Measurements from ENCODE around the gene CDH4.

CDH4 gene

GRCh38 chr20:61909821-61910220 lies 657.8 kb downstream of the CDH4 start:
- no peak overlapping the region for H3K4me3 ChIP-seq (ENCODE audit: low read depth, low read length)
- TF ChIP-seq, protein P1, sequence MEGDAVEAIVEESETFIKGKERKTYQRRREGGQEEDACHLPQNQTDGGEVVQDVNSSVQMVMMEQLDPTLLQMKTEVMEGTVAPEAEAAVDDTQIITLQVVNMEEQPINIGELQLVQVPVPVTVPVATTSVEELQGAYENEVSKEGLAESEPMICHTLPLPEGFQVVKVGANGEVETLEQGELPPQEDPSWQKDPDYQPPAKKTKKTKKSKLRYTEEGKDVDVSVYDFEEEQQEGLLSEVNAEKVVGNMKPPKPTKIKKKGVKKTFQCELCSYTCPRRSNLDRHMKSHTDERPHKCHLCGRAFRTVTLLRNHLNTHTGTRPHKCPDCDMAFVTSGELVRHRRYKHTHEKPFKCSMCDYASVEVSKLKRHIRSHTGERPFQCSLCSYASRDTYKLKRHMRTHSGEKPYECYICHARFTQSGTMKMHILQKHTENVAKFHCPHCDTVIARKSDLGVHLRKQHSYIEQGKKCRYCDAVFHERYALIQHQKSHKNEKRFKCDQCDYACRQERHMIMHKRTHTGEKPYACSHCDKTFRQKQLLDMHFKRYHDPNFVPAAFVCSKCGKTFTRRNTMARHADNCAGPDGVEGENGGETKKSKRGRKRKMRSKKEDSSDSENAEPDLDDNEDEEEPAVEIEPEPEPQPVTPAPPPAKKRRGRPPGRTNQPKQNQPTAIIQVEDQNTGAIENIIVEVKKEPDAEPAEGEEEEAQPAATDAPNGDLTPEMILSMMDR (IDR thresholded peaks at IDR 0.05; ENCODE audit: insufficient read depth, low read length, missing control alignments) = no peak
- POLR2A ChIA-PET = no interaction called here
- CTCF ChIA-PET = no interaction called here
- DNase-seq (ENCODE audit: low read depth, low spot score) = no peak

- ChIA-PET CTCF (interaction anchor here (1.2 kb wide), 1 partner anchor 15 kb away, joined by 6 read pairs; no protein-coding TSS in a partner anchor), POLR2A (no interaction called here)
- H3K4me3 ChIP-seq (ENCODE audit: low read depth, low read length) = no peak overlapping the region
- no peak for DNase-seq (ENCODE audit: low read depth, low spot score)
- TF ChIP-seq, protein P1 (IDR thresholded peaks at IDR 0.05; ENCODE audit: insufficient read depth, low read length, missing control alignments) = no peak
Observed at GRCh38 chr20:61911824-61912223, 659.8 kb downstream of the CDH4 start.

- TF ChIP-seq, protein P1 (IDR thresholded peaks at IDR 0.05; ENCODE audit: insufficient read depth, low read length, missing control alignments) = no peak
- H3K4me3 ChIP-seq (ENCODE audit: low read depth, low read length) = no peak overlapping the region
- no peak for DNase-seq (ENCODE audit: low read depth, low spot score)
- POLR2A ChIA-PET = no interaction called here
- CTCF ChIA-PET = interaction anchor here (1.2 kb wide), 1 partner anchor 16 kb away, joined by 6 read pairs; no protein-coding TSS in a partner anchor
Observed at GRCh38 chr20:61912665-61913422, 660.8 kb downstream of the CDH4 start.

GRCh38 chr20:61913423-61914225 lies 661.6 kb downstream of the CDH4 start:
- CTCF ChIA-PET = no interaction called here
- DNase-seq (ENCODE audit: low read depth, low spot score) = no peak

DNA sequence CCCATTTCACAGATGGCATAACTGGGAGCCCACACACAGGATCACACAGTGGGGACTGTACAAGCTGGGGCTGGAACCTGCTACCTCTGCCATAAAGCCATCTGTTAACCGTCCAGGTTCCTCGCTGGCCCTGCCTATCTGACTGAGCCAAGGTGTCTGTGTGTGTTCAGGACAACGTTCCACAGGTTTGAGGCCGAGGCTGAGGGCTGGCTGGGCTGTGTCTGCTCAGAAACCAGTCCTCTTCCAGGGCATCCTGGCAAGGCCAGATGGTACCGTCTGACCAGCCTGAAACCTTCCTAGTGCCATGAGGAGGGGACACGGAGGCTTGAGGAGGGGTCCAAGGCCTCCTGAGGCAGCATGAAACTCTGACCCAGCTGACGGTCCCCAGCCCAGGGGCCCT lies 663.0 kb downstream of the CDH4 start:
- POLR2A ChIA-PET = no interaction called here
- TF ChIP-seq, protein P1 (IDR thresholded peaks at IDR 0.05; ENCODE audit: insufficient read depth, low read length, missing control alignments) = no peak
- DNase-seq (ENCODE audit: low read depth, low spot score) = no peak
- H3K4me3 ChIP-seq (ENCODE audit: low read depth, low read length) = no peak overlapping the region
- CTCF ChIA-PET = interaction anchor here (1.0 kb wide), 1 partner anchor 19 kb away, joined by 3 read pairs; no protein-coding TSS in a partner anchor

More at GRCh38 chr20:61913423-61914225, 661.6 kb downstream of the CDH4 start:
- POLR2A ChIA-PET = no interaction called here
- no peak overlapping the region for H3K4me3 ChIP-seq (ENCODE audit: low read depth, low read length)
- TF ChIP-seq, protein P1 (IDR thresholded peaks at IDR 0.05; ENCODE audit: insufficient read depth, low read length, missing control alignments) = no peak

- TF ChIP-seq, protein P1 (IDR thresholded peaks at IDR 0.05; ENCODE audit: insufficient read depth, low read length, missing control alignments) = no peak
- ChIA-PET CTCF (interaction anchor here (1.0 kb wide), 1 partner anchor 20 kb away, joined by 3 read pairs; no protein-coding TSS in a partner anchor), POLR2A (no interaction called here)
- H3K4me3 ChIP-seq (ENCODE audit: low read depth, low read length) = no peak overlapping the region
- DNase-seq (ENCODE audit: low read depth, low spot score) = no peak
Observed at GRCh38 chr20:61916318-61916891, 664.3 kb downstream of the CDH4 start.

Data from AG04449 (cell line).